ENCODE measurements around the gene C12orf60. TPM values are rescaled to one million over a fixed set of nuclear protein-coding genes. Genes with fewer than 3 reads are reported as not detected.

Gene C12orf60
- total RNA-seq, 1 donor from 2014 or later: 2.2 TPM

DNA sequence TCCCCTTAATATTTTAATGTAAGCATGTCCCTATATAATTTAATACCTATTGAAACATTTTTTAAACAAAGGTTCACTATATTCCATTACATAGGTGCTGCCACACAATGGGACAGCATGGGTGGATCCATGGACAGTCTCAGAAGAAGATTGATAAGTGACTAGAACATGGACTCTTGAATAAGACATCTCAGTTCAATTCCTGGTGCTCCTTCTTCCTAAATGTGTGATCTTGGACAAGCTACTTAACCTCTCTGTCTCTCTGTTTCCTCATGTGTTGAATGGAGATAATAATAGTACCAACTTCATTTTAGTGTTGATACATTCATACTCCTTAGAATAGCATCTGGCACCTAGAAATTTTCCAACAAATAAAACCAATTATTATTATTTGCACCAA lies 40.9 kb downstream of the C12orf60 start:
- no peak overlapping the region for H3K4me3 Mint-ChIP-seq
- DNase-seq (ENCODE audit: low spot score): no peak
- no peak overlapping the region for H3K27ac Mint-ChIP-seq
- intact Hi-C loops (cut with micrococcal nuclease): no loop called here
- H3K9me3 Mint-ChIP-seq: no peaks in the 10 kb centered on the region
- H3K4me1 Mint-ChIP-seq (ENCODE audit: low read depth): peaks cover 5% of the 10 kb centered on the region
- peaks cover 9% of the 10 kb centered on the region for H3K27me3 Mint-ChIP-seq (ENCODE audit: insufficient read depth)
- H3K36me3 Mint-ChIP-seq (ENCODE audit: low read depth): no peaks in the 10 kb centered on the region

DNA sequence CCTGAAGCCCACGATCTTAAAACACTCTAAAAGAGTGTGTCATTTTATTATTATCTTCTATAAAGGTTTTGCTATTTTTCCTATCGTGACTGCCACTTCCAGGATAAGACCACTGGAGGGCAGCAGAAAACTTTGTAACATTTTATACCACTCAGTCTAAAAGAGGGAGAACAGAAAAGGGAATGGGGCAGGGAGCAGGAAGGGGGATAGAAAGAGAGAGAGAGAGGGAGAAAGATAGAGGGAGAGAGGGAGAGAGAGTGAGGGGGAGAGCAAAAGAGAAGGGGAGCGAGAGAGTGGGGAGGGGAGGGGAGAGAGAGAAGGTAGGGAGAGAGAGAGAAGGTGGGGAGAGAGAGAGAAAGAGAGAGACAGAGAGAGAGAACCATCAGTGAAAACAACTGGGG lies 41.9 kb downstream of the C12orf60 start:
- Mint-ChIP-seq H3K36me3 (ENCODE audit: low read depth) (no peaks in the 10 kb centered on the region), H3K27ac (no peak overlapping the region), H3K4me3 (no peak overlapping the region), H3K9me3 (no peaks in the 10 kb centered on the region), H3K4me1 (ENCODE audit: low read depth) (peaks cover 5% of the 10 kb centered on the region), H3K27me3 (ENCODE audit: insufficient read depth) (peaks cover 5% of the 10 kb centered on the region)
- peak; percentile 6 for DNase-seq (ENCODE audit: low spot score)
- intact Hi-C loops (cut with micrococcal nuclease): loop anchor here (1.0 to 5.0 kb wide), 5 partner anchors 92 to 424 kb away; partner anchors contain the start of genes ERP27 and RERG

DNA sequence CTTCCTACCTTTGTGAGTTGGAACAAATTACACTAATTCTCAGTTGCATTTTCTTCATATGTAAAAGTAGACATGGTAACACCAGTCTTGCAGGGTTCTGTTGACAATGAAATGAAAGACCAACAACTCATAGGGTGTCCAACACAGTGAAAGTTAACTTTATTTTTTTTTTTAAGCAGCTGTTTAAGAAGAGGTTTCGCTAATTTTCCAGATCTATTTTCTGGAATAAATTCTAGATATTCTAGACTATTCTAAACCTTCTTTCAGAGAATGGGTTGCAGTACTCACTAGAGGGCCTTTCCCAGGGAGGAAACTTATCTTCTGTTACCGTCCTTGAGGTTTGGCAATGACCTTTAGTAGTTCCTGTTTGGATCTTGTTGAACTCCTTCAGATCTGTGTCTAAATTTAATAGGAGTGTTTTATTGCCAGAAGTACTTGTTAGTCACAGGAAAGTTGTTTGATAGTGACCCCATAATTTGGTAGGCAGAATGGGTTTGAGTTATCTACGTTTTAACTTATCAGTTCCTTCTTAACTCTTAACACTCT lies 42.6 kb downstream of the C12orf60 start:
- Mint-ChIP-seq H3K27ac (no peak overlapping the region), H3K4me1 (ENCODE audit: low read depth) (peaks cover 5% of the 10 kb centered on the region), H3K27me3 (ENCODE audit: insufficient read depth) (peaks cover 5% of the 10 kb centered on the region), H3K4me3 (no peak overlapping the region), H3K9me3 (no peaks in the 10 kb centered on the region), H3K36me3 (ENCODE audit: low read depth) (no peaks in the 10 kb centered on the region)
- DNase-seq (ENCODE audit: low spot score): no peak
- intact Hi-C loops (cut with micrococcal nuclease): loop anchor here (5.0 kb wide), 1 partner anchor 91 kb away; the partner anchor contains the start of gene ERP27

- no peak for DNase-seq (ENCODE audit: low spot score)
- H3K27ac Mint-ChIP-seq: no peak overlapping the region
- H3K4me1 Mint-ChIP-seq (ENCODE audit: low read depth): peaks cover 5% of the 10 kb centered on the region
- H3K36me3 Mint-ChIP-seq (ENCODE audit: low read depth): no peaks in the 10 kb centered on the region
- no peaks in the 10 kb centered on the region for H3K9me3 Mint-ChIP-seq
- intact Hi-C loops (cut with micrococcal nuclease): loop anchor here (5.0 kb wide), 1 partner anchor 90 kb away; the partner anchor contains the start of gene ERP27
- H3K4me3 Mint-ChIP-seq: no peak overlapping the region
- peaks cover 2% of the 10 kb centered on the region for H3K27me3 Mint-ChIP-seq (ENCODE audit: insufficient read depth)
These were observed 43.6 kb downstream of the C12orf60 start for GRCh38 chr12:14846876-14847580.

GRCh38 chr12:14849661-14850060 lies 46.2 kb downstream of the C12orf60 start:
- no peak for DNase-seq (ENCODE audit: low spot score)
- no peak overlapping the region for H3K27ac Mint-ChIP-seq
- intact Hi-C loops (cut with micrococcal nuclease): loop anchor here (5.0 kb wide), 1 partner anchor 88 kb away; the partner anchor contains the start of gene ERP27

GRCh38 chr12:14850929-14851663 lies 47.6 kb downstream of the C12orf60 start:
- no peaks in the 10 kb centered on the region for H3K4me1 Mint-ChIP-seq (ENCODE audit: low read depth)
- no peaks in the 10 kb centered on the region for H3K27me3 Mint-ChIP-seq (ENCODE audit: insufficient read depth)
- no peak for DNase-seq (ENCODE audit: low spot score)
- H3K27ac Mint-ChIP-seq: no peak overlapping the region
- no peaks in the 10 kb centered on the region for H3K36me3 Mint-ChIP-seq (ENCODE audit: low read depth)
- intact Hi-C loops (cut with micrococcal nuclease): no loop called here
- H3K4me3 Mint-ChIP-seq: no peak overlapping the region
- H3K9me3 Mint-ChIP-seq: no peaks in the 10 kb centered on the region

More at GRCh38 chr12:14849661-14850060, 46.2 kb downstream of the C12orf60 start:
- Mint-ChIP-seq H3K9me3 (no peaks in the 10 kb centered on the region), H3K4me1 (ENCODE audit: low read depth) (peaks cover 5% of the 10 kb centered on the region), H3K27me3 (ENCODE audit: insufficient read depth) (no peaks in the 10 kb centered on the region), H3K4me3 (no peak overlapping the region), H3K36me3 (ENCODE audit: low read depth) (no peaks in the 10 kb centered on the region)

DNA sequence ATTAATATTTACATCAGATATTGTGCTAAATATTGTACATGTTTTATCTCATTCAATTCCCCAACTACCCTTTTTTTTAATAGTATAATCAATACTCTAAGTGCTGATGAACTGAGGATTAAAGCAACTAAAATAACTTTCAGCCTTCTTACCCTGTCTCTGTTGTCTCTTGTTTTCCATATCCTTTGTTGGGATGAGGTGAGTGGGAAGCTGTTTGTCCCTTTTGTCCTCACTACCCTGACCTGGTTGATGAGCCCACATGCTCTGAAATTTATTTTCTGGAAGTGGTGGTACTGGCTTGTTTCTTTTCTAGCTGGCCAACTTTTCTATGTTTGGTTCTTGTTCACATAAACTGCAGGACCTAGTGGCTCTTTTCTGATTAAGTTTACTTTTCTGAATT lies 49.4 kb downstream of the C12orf60 start:
- Mint-ChIP-seq H3K9me3 (no peaks in the 10 kb centered on the region), H3K4me1 (ENCODE audit: low read depth) (no peaks in the 10 kb centered on the region), H3K4me3 (no peak overlapping the region), H3K36me3 (ENCODE audit: low read depth) (no peaks in the 10 kb centered on the region), H3K27ac (no peak overlapping the region), H3K27me3 (ENCODE audit: insufficient read depth) (no peaks in the 10 kb centered on the region)
- DNase-seq (ENCODE audit: low spot score): no peak
- intact Hi-C loops (cut with micrococcal nuclease): no loop called here

DNA sequence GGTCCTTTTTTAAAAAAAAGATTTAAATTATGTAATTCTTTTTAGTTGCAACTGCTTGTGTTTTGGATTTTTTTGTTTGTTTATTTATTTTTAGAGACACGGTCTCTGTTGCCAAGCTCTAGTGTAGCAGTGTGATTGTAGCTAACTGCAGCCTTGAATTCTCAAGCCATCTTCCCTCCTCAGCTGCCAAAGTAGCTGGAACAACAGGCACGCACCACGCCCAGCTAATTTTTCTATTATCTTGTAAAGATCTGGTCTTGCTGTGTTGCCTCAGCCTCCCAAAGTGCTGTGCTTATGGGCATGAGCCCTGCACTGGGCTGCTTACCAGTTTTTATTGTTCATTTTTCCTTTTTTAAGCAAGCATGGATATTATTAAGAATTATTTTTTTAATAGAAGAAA lies 50.5 kb downstream of the C12orf60 start:
- no peak overlapping the region for H3K27ac Mint-ChIP-seq
- no peak for DNase-seq (ENCODE audit: low spot score)
- no peaks in the 10 kb centered on the region for H3K4me1 Mint-ChIP-seq (ENCODE audit: low read depth)
- H3K4me3 Mint-ChIP-seq: no peak overlapping the region
- intact Hi-C loops (cut with micrococcal nuclease): no loop called here
- H3K9me3 Mint-ChIP-seq: peaks cover 4% of the 10 kb centered on the region
- no peaks in the 10 kb centered on the region for H3K36me3 Mint-ChIP-seq (ENCODE audit: low read depth)
- H3K27me3 Mint-ChIP-seq (ENCODE audit: insufficient read depth): no peaks in the 10 kb centered on the region

GRCh38 chr12:14854586-14855183 lies 51.2 kb downstream of the C12orf60 start:
- no peak overlapping the region for H3K27ac Mint-ChIP-seq
- no peak for DNase-seq (ENCODE audit: low spot score)
- H3K27me3 Mint-ChIP-seq (ENCODE audit: insufficient read depth): no peaks in the 10 kb centered on the region
- H3K36me3 Mint-ChIP-seq (ENCODE audit: low read depth): no peaks in the 10 kb centered on the region
- H3K9me3 Mint-ChIP-seq: peaks cover 8% of the 10 kb centered on the region
- no peak overlapping the region for H3K4me3 Mint-ChIP-seq
- no peaks in the 10 kb centered on the region for H3K4me1 Mint-ChIP-seq (ENCODE audit: low read depth)
- intact Hi-C loops (cut with micrococcal nuclease): no loop called here

DNA sequence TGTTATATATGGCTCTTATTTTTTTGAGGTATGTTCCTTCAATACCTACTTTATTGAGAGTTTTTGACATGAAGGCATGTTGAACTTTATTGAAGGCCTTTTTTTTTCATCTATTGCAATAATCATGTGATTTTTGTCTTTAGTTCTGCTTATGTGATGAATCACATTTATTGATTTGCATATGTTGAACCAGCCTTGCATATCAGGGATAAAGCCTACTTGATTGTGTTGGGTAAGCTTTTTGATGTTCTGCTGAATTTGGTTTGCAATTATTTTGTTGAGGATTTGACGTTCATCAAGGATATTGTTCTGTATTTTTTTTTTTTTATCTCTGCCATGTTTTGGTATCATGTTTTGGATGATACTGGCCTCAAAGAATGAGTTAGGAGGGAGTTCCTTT lies 55.0 kb downstream of the C12orf60 start:
- intact Hi-C loops (cut with micrococcal nuclease): no loop called here
- Mint-ChIP-seq H3K9me3 (peaks cover 24% of the 10 kb centered on the region), H3K36me3 (ENCODE audit: low read depth) (no peaks in the 10 kb centered on the region), H3K4me3 (no peak overlapping the region), H3K27me3 (ENCODE audit: insufficient read depth) (no peaks in the 10 kb centered on the region), H3K27ac (no peak overlapping the region), H3K4me1 (ENCODE audit: low read depth) (no peaks in the 10 kb centered on the region)
- no peak for DNase-seq (ENCODE audit: low spot score)

- Mint-ChIP-seq H3K27me3 (ENCODE audit: insufficient read depth) (no peaks in the 10 kb centered on the region), H3K9me3 (peaks cover 24% of the 10 kb centered on the region), H3K27ac (no peak overlapping the region), H3K4me1 (ENCODE audit: low read depth) (no peaks in the 10 kb centered on the region), H3K4me3 (no peak overlapping the region), H3K36me3 (ENCODE audit: low read depth) (no peaks in the 10 kb centered on the region)
- intact Hi-C loops (cut with micrococcal nuclease): no loop called here
- DNase-seq (ENCODE audit: low spot score): no peak
These were observed 57.0 kb downstream of the C12orf60 start for GRCh38 chr12:14860490-14860889.

GRCh38 chr12:14868916-14869506 lies 65.5 kb downstream of the C12orf60 start:
- Mint-ChIP-seq H3K27me3 (ENCODE audit: insufficient read depth) (no peaks in the 10 kb centered on the region), H3K36me3 (ENCODE audit: low read depth) (no peaks in the 10 kb centered on the region), H3K9me3 (peaks cover 4% of the 10 kb centered on the region), H3K27ac (no peak overlapping the region), H3K4me3 (no peak overlapping the region), H3K4me1 (ENCODE audit: low read depth) (no peaks in the 10 kb centered on the region)
- DNase-seq (ENCODE audit: low spot score): no peak
- intact Hi-C loops (cut with micrococcal nuclease): no loop called here

All from activated T-helper 1 cell treated with anti-CD3 and anti-CD28 coated beads, Interleukin-12 subunit alpha, Interleukin-12 subunit beta, Interleukin-2, Interleukin-4 antibody, amounts not matched to agents 30 ng/mL and 10 ng/mL and 1 ng/mL, durations not matched to agents 14 hours and 24 hours and 36 hours (primary cell).